Measurements from ENCODE around the gene UROC1.

DNA sequence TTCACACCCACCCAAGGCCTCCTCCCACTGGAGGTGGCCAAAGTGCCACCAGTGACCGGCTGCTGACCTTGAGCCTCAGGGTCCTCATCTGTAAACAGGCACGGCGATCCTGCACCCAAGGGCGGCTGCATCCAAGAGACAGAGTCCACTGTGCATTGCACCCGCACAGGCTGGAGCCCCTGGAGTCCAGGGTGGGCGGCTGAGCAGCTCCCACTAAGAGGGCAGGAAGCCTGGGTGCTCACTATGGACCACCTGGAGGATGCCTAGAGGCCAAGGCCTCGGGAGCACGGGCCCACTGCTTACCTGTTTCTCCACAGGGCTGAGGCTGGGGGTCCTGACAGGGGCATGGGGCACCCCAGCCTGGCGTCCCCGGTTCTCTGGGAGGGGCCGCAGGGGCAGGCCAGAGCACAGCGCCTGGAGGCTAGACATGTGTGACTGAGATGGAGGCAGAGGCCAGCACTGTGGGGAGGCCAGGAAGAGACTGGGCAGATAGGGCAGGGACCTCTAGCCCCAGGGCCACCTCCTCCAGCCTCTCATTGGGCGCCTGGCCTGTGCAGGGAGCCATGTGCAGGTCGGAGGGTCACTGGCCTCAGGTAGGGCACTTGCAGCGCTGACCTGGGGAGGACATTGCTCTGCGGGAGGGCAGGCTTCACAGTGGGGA, at the start of gene UROC1:
- TF ChIP-seq POLR2AphosphoS5 (IDR thresholded peaks at IDR 0.05; ENCODE audit: low read depth, low read length) (no peak), POLR2A (IDR thresholded peaks at IDR 0.05; ENCODE audit: low read depth, low read length) (no peak)
